ENCODE data around the gene TBC1D22A.

The TBC1D22A gene

DNA sequence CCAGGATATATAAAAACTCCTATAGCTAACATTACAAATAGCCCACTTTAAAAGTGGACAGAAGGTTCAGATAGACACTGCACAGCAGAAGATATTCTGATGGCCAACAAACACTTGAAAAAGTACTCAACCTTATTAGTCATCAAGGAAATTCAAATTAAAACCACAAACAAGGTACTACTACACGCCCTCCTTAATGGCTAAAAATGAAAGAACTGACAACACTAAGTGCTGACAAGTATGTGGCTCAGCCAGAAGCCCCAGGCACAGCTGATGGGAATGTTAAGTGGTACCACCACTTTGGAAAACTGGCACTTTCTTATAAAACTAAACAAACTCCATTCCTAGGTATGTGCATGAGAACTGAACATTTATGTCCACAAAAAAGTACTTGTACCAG, 320.1 kb downstream of the TBC1D22A start:
- no peak for DNase-seq (ENCODE audit: low read depth in 3 of 3)

DNA sequence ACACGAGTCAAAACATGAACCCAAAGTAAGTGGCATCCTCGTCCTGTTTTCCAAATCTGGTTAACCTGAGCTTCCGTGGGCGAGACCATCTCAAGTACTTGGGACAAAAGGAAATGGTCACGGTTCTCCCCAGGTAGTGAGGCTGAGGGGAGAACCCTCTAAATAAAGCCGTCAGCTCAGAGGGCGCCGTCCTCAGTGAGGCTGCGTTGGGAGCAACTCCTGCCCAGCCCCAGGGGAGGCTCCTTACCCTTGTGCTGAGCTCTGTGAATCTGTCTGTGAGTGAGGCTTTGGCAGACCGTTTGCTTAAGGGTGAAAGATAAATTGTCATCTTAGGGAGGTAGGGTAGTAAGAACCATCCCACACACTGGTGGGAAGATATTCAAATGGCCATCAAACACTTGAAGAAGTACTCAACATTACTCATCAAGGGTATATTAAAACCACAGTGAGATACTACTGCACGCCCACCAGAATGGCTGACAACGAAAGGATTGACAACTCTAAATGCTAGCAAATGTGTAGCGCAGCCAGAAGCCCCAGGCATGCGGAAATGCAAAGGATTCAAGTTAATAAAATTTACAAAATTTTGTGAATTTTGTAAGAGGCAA, 321.0 kb downstream of the TBC1D22A start:
- DNase-seq (ENCODE audit: low read depth in 3 of 3): no peak

DNA sequence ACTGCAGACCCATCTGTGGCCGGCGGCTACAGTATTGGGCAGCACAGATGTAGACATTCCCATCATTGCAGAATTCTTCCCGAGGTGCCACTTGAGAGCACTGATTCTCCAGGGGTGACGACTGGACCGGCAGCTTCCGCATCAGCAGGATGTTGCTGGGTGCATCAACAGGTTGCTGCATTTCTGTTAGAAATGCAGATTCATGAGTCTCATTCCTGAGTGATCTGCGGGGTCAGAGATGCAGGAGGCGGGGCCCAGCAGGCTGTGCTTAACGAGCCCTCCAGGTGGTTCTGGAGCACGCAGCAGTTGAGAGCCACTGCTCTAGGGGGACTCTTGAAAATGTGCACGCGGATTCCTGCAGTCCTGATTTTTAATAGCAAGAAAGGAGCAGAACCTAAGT, 321.8 kb downstream of the TBC1D22A start:
- DNase-seq (ENCODE audit: low read depth in 3 of 3): no peak

DNA sequence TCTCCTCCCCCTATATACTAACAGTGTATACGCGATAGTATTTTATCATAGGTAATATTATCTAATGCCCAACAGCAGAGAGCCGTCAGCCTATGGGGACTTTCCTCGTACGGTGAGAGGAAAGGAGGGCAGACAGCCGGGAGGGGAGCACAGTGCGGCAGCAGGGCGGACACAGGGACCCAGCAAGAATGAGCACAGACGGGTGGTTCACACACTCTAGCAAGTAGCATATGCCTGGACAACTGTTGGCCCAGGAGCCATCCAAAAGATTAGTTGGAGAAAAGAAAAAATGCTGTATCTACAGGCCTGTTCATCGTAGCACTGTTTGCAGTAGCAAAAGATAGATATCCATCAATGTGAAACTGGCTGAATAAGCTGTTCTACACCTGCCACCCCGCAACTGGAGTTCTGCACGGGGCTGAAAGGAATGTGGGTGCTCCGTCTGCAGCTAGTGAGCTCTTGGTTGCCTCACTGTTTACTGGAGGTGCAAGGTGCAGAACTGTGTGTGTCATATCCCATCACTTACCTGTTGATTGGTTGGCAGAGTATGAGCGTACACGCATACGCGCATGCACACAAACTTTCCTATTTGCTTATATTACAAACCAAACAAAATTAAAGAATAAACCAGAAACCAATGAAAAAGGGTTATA, 324.3 kb downstream of the TBC1D22A start:
- no peak for DNase-seq (ENCODE audit: low read depth in 3 of 3)

DNA sequence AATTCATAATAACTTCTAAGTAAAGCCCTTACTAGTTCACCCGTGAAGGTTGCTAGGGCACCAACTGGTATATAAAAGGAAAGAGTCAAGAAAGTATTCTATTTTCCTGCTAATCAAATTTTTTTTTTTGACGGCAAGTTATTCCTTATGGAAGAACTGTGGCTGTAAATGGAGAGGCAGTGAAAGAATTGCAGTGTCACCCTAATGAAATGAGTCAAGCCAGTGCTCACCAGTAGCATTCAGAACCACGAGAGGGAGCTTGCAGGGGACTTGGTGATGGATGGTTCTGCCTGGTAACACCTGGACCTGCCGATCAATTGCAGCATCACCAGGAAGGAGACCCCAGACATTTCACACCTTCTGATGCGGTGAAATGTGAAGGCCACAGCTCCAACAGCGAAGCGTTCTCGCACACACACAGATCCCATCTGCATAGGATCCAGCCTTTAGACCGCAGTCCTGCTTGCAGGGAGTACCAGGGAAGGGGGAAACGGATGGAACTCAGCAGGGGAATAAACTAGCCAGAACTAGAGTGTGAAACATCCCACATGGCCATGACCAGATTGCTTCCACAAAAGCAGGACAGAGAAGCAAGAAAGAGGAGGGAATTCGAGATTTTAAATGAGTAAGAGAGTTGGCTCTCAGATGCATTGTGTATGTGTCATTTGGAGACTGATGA, 326.2 kb downstream of the TBC1D22A start:
- no peak for DNase-seq (ENCODE audit: low read depth in 3 of 3)

DNA sequence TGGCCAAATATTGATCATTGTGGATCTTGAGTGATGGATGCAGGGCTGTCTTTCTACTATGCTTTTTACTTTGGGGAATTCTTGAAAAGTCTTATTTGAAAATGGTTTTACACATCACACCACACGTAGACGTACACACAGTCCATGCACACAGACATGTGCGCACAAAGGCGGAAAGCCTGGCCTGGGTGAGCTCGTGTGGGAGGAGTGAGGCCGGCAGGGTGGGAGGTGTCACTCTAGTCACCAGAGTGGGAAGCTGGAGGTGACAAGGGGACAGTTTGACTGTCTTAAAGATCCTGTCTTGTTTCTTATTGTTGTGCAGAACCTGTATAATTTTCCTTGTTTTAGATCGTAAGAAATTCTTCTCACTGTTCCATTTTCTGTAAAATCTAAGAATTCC, 326.9 kb downstream of the TBC1D22A start:
- DNase-seq (ENCODE audit: low read depth in 3 of 3): no peak

DNA sequence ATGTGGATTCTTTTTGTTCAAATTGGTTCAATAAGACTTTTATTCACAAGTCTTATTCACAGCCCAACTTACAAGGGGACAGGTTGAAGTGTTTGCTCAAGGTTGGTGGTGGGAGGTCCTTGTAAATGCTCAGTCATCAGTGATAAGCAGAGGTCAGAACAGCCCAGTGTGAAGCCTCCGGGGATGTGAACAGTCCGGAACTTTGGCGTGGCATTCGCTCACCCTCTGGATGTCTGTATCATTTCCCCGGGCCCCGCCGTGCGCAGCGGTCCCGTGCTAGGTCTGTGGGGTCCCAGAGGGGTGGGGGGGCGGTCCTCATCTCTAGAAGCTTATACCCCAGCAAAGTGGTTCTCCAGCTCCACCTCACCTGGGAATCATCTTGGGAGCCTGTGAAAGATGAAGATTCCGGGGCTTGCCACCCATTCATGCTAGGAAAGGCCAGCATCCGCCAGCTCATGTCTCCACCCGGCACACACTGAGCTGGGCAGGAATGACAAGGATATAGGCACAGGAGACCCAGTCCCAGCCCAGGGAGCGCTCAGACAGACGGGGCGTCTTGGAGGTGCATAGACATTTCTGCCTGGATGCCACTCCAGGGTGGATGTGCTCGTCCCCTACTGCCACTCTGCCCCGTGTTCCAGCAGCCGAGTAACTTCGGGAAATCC, 327.5 kb downstream of the TBC1D22A start:
- DNase-seq (ENCODE audit: low read depth in 3 of 3): no peak

DNA sequence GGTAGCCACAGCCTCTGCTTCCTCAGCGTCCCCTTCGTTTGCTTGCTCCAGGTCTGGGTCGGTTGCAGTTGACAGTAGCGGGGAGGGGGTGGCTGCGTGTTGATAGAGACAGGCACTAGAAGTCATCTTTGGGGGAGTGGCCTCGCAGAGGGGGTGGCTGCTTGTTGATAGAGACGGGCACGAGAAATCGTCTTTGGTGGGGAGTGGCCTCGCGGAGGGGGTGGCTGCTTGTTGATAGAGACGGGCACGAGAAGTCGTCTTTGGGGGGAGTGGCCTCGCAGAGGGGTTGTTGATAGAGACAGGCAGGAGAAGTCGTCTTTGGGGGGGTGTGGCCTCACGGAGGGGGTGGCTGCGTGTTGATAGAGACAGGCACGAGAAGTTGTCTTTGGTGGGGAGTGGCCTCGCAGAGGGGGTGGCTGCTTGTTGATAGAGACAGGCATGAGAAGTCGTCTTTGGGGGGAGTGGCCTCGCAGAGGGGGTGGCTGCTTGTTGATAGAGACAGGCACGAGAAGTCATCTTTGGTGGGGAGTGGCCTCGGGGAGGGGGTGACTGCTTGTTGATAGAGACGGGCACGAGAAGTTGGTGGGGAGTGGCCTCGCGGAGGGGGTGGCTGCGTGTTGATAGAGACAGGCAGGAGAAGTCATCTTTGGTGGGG, 328.3 kb downstream of the TBC1D22A start:
- DNase-seq (ENCODE audit: low read depth in 3 of 3): peak in 1 of 3 donors; percentile 4

DNA sequence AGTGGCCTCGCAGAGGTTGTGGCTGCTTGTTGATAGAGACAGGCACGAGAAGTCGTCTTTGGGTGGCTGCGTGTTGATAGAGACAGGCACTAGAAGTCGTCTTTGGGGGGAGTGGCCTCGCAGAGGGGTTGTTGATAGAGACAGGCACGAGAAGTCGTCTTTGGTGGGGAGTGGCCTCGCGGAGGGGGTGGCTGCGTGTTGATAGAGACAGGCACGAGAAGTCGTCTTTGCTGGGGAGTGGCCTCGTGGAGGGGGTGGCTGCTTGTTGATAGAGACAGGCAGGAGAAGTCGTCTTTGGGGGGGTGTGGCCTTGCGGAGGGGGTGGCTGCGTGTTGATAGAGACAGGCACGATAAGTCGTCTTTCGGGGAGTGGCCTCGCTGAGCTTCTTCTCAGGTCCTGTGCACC, 328.8 kb downstream of the TBC1D22A start:
- DNase-seq (ENCODE audit: low read depth in 3 of 3): no peak

DNA sequence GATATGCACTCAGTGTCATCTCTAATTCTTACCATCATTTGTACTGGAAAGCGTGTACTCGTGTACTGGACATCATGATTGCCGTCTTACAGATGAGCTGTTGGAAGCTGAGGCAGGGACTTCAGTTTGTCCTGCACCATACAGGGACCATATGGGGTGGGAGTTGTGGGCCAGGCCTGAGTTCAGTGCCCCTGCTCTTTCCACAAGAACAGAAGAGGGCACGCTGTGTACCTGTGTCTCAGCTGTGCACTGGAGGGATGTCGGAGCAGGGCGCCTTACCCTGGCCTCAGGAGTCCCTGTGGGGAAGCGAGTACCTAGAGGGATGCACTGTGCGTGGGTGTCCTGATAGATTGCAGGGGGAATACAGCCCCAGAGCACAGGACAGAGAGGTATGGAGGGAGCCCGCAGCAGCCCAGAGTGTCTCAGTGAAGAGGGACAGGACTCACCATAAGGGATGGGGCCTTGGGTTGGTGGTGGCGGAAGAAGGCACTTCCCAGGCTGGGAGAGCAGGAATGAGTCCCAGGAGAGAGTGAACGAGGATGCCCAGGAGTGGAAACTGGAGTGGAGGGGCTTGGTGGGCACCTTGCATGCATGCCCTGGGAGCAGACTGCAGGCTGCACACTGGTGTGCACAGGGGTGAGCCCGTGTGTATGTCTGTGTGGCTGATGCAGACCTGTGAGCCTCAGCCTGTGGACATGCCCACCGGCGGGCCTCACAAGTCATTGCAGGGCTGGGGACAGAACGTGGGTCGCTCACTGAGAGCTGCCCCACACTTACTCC, 329.7 kb downstream of the TBC1D22A start:
- DNase-seq (ENCODE audit: low read depth in 3 of 3): no peak

DNA sequence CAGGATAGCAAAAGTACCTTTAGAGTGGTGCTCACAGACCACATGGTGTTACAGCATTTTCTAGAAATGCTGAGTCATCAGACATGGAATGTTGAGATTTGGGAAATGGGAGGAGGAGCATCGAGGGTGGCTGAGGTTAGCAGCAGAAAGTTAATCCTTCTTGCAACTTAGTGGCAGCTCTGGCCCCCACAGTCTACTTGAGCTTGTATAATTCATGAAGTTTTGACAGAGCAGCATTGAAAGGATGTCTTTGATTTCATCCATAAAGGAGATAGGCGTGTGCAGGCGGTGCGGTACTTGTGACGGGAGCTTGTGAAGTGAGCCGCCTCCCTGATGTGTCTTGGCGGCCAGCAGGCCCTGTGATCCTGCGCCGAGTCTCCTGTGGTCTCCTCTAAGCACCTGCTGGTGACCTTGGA, 330.5 kb downstream of the TBC1D22A start:
- no peak for DNase-seq (ENCODE audit: low read depth in 3 of 3)

DNA sequence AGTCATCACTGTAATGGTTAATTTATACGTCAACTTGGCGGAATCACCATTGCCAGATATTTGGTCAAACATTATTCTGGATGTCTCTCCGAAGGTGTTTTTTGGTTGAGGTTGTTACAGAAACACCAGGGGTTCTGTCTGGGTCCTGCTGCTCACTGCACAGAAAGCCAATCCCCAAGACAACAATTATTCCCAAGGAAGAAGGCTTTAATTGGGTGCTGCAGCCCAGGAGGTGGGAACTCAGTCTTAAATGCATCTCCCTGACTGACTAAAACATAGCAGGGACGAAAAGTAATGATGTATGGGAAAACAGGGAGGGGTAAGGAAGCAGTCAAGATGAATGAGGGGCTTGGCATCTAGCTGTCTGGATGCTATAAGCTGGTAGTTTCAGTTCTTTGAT, 331.3 kb downstream of the TBC1D22A start:
- DNase-seq (ENCODE audit: low read depth in 3 of 3): no peak

DNA sequence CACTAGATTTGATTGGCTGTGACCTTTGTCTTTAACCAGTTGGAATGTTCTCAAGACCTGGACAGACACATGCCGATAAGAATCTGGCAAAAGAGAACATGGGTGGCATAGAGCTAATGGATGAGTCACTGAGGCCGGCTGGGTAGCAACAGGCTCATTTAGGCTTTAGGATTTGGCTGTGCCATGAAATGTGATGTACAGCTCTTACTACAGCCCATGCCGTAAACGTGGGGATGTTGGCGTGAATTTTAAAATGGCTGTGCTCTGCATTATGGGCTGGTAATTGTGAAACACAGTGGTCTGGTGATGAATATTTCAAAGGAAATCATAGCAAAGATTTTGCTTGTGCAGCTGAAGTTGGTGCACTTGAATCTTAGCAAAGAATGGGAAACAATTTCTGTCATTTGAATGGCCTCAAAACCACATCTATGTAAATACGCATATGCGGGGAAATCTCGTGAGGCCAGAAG, 332.4 kb downstream of the TBC1D22A start:
- DNase-seq (ENCODE audit: low read depth in 3 of 3): no peak

DNA sequence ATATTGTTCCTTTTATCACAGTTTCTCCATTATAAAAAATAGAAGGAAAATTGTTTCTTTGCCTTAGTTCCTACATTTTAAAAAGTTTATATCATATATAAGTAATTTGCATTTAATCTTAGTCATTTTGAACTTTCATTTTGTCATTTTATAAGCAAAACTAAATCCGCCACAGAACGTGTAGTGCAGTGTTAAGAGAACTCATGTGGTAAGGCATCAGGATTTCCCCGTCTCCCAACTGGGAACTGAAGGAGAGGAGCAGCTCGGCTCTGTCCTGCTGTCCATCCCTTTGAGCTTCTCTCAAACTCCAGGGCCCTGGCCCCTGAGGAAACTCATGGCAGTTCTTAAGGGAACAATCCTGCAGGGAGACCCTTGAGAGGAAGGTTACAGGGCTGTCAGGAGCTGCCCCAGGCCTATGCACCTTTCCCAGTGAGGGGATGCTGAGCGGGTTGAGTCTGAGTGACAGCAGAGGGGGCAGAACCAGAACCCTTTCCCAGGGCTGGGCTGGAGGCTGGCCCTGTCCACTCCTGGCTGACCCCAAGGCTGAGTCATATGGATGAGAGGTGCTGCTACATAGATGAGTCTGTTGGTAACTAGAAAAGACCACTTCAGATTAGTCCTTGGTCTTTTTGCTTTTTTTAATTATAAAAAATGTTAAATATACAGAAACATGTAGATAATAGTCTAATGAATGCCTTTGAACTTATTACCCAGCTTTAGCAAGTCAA, 333.1 kb downstream of the TBC1D22A start:
- no peak for DNase-seq (ENCODE audit: low read depth in 3 of 3)

DNA sequence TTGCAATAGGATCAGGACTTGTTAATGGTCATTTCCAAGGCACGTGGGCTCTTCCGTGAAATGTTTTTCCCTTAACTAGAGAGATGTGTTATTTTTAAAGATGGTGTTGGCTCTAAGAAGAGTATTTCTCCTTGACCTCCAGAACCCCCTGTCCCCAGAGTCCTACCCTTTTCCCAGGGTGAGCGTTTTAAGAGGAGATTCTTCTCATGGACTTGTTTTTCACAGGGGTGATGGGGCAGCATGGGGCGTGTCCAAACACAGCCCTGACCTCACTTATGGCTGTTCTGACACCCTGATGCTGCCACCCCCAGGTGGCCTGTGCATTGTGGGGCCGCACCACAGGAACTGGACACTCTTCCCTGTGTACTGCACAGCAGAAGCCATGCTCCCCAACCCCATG, 335.7 kb downstream of the TBC1D22A start:
- DNase-seq (ENCODE audit: low read depth in 3 of 3): no peak

DNA sequence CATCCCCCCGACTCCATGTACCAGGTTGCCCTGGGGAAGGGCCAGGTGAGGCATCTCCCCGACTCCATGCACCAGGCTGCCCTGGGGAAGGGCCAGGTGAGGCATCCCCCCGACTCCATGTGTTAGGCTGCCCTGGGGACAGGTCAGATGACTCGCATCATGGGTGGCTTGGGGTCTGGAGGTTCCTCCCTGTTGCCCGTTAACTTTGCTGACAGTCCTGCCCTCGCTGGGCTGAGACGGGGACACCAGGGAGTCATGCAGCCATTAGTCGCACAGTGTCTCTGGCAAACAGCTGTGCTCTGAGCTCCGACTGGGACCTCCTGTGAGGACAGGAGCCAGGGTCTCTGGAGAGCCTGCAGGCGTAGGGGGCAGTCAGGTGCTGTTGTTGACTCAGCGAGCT, 336.1 kb downstream of the TBC1D22A start:
- no peak for DNase-seq (ENCODE audit: low read depth in 3 of 3)

DNA sequence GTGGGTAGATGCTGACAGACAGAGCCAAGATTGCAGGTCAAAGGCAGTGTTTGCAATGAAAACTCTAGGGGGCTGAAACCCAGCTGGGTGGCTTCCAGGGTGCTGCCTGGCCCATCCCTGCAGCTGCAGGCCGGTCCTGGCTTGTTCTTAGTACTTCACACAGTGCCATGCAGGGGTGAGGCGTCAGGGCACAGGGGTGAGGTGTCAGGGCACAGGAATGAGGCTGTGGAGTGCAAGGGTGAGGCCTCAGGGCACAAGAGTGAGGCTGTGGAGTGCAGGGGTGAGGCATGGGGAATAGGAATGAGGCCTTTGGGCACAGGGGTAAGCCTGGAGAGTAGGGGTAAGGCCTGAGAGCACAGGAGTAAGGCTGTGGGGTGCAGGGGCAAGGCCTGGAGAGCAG, 337.6 kb downstream of the TBC1D22A start:
- DNase-seq (ENCODE audit: low read depth in 3 of 3): no peak

DNA sequence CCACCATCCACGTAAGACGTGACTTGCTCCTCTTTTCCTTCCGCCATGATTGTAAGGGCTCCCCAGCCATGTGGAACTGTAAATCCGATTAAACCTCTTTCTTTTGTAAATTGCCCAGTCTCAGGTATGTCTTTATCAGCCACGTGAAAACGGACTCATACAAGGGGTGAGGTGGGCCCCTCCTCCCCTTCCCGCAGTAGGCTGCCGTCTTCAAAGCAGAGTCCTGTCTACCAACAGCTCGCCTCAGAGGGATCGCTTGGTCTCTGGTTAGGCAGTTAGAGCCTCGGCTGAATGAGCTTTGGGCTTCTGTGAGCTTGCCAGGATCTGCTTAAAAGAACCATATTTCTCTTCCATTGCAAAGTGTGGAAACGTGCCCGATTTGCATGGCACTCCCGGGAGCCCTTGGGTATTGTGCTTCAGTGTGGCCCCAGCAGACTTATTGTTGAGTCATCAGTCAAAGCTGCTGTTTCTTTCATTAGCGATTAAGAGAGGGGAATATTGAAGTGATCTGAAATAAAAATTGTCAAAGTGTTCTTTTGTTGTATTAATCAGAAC, 338.3 kb downstream of the TBC1D22A start:
- DNase-seq (ENCODE audit: low read depth in 3 of 3): no peak

DNA sequence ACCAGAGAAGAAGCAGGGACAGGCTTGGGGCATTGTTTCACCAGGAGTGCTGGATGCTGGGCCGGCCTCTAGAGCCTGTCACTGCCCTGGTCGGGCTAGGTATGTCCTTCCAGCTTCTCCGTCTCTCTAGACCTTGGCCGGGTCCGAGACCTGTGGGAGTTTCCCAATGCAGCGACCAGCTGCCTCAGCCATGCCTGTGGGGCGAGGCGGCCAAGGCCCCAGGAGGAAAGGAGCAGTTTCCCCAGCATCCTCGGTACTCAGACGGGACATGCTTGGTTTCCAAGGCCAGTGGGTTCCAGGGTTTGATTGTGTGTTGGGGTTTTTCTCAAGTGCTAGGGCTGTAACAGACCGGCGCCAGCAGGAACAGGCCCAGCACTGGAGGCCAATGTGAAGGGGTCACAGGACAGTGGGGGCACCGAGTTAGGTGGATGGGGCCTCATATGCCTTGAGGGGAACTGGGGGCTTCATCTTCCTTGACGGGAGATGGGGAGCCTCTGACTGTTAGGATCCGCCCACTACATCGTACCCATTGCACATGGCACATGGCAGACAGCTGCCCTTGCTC, 339.0 kb downstream of the TBC1D22A start:
- DNase-seq (ENCODE audit: low read depth in 3 of 3): no peak

DNA sequence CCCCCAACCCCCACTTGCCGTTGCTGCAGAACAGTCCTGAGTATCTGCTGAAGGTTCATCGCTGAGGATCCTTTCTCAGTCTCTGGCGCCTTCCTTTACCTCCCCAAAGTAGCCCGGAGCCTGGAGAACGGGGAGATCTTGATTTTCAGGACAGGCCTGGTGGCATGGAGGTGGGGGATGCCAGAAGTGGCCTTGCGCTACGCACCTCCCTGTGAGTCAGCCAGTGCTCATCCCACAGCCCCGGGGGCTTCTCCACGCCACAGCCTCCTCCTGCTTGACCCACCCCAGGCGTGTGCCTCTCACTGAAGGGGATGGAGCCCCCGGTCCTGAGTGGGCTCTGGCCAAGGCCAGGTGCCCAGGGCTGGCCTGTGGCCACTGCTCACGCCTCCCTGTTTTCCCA, 339.6 kb downstream of the TBC1D22A start:
- no peak for DNase-seq (ENCODE audit: low read depth in 3 of 3)

Data from stimulated activated CD4-positive, alpha-beta T cell treated with anti-CD3 and anti-CD28 coated beads, TNF-alpha, amount 100 ng/mL, for 48 hours (primary cell).